Activated naive CD4-positive, alpha-beta T cell treated with anti-CD3 and anti-CD28 coated beads, Interleukin-2, amount 10 ng/mL, durations not matched to agents 7 days and 5 days (primary cell): ENCODE data around the gene RPS15.
"Not testable (repeated sequence)": the region's sequence is repeated elsewhere in the genome, so short reads cannot be mapped to it uniquely, and the experiment has no call there.

Experiments used
- CTCF ChIA-PET: fragments of 350-600 bp; sonication (Branson Sonifier 250); formaldehyde crosslinking; loops from one replicate; lab custom pipeline; 2021; ENCODE audit warnings: antibody characterized with exemption; lab: Charles Lee
- DNase-seq: peaks from one replicate; pipeline ENCODE4 v3.0.0-alpha.2; 2020
- H3K27ac Mint-ChIP-seq: one replicate; pipeline ENCODE4 v1.8.0; 2021; ENCODE audit warnings: mild to moderate bottlenecking, moderate library complexity, mixed read lengths
- H3K27me3 Mint-ChIP-seq: one replicate; pipeline ENCODE4 v1.8.0; 2021; ENCODE audit warnings: mild to moderate bottlenecking, mixed read lengths
- H3K36me3 Mint-ChIP-seq: one replicate; pipeline ENCODE4 v1.8.0; 2021; ENCODE audit warnings: mixed read lengths
- H3K4me1 Mint-ChIP-seq: one replicate; pipeline ENCODE4 v1.8.0; 2021; ENCODE audit warnings: mixed read lengths
- H3K4me3 Mint-ChIP-seq: one replicate; pipeline ENCODE4 v1.8.0; 2021; ENCODE audit warnings: mild to moderate bottlenecking, moderate library complexity, mixed read lengths
- H3K9me3 Mint-ChIP-seq: one replicate; pipeline ENCODE4 v1.8.0; 2021; ENCODE audit warnings: mixed read lengths

RPS15 gene

DNA sequence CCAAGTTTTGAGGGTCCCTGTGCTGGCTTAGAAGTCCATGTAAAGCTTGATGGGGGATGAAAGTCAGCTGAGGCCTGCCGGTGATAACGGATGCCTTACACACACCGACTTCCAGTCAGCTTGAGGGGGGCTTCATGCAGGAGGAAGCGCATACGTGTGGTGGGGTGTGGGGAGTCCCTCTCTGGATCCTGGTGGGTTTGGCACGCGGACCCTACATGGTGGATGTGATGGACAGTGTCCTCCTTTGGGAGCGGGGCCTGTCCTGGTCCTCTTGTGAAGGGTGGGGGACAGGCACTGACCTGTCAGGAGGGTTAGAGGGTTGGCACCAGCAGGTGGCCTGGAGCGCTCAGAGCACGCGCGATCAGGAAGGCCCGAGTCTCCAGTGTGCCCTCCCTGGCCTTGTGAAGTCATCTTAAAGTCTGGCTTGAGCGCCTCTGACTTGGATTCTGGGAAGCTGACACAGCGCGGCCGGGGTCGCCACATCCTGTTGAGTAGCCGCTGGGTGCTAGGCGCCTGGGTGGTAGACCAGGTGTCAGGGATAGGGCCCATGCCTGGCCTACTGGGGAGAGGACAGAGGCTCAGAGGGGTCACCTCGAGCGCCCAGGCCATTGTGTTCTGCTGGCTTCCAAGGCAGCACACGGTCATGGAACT, 27.9 kb upstream of the RPS15 start:
- peak overlapping the region; percentile 82 for H3K4me3 Mint-ChIP-seq
- no peak for DNase-seq
- H3K36me3 Mint-ChIP-seq, result peaks cover 25% of the 10 kb centered on the region

DNA sequence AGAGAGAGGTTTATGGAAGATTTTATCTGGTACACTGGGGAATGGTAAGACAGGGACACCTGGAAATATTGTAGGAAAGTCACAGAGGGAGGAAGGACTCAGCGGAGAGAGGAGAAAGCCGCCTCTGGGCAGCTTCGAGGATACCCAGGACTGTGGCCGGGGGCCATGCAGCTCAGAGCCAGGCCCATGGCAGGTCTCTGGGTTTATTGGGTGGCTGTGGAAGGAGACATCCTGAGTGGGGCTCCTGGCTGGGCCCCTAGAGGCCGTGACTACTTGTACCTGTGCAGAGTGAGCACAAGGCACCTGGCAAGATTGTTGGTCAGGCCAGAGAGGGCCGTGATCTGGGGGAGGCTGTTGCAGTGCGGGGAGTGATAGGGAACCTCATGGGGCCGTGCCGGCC, 27.4 kb upstream of the RPS15 start:
- Mint-ChIP-seq H3K36me3 (peaks cover 27% of the 10 kb centered on the region), H3K27me3 (no peaks in the 10 kb centered on the region), H3K4me3 (peak overlapping the region; percentile 82), H3K4me1 (peaks cover 63% of the 10 kb centered on the region), H3K9me3 (no peaks in the 10 kb centered on the region), H3K27ac (peak overlapping the region; percentile 83)
- CTCF ChIA-PET, result no interaction called here
- DNase-seq, result no peak

More for the DNA sequence above, 27.9 kb upstream of the RPS15 start:
- Mint-ChIP-seq H3K4me1 (peaks cover 59% of the 10 kb centered on the region), H3K27ac (peak overlapping the region; percentile 83), H3K27me3 (no peaks in the 10 kb centered on the region), H3K9me3 (no peaks in the 10 kb centered on the region)
- CTCF ChIA-PET, result no interaction called here

DNA sequence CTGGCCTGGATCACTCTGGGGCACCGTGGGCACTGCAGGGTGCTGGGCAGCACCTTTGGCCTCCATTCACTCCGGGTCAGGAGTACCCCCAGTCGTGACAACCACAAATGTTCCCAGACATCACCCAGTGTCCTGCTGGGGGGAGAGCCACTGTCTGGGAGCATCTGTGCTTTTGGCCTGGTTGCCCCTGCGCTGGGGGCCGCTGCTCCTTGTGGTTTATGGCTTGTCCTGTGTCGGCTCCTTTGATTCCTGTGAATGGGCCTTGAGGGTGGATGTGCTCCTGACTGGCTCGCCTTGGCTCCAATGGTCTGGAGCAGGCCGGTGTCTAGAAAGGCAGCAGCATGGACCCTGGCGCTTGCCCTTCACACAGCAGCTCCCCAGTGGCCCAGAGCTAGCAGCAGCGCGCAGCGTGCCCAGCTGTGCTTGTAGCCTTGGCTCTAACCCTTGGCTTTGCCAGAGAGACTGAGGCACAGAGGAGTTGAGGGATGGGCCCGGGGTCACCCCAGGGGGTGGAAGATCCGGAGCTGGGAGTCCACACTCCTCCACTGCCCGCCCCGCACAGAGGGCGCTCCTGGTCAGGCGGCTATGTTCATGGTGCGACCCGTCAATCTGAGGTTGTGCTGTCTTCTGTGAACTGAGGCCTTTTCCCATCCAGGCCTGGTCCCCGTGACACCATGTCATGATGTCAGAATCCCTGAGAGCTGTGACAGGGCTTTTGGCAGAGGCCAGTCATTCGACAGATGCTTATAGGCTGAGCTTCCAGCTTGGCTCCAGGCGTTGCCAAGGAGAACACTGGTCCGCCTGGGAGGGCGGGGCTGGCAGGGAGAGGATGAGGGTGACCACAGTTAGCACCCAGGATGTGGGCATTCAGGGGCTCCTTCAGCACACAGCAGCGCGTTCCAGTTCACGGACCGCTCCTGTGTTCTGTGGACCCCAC, 26.7 kb upstream of the RPS15 start:
- H3K27me3 Mint-ChIP-seq, result no peaks in the 10 kb centered on the region
- H3K27ac Mint-ChIP-seq, result peak overlapping the region; percentile 83
- H3K4me3 Mint-ChIP-seq, result no peak overlapping the region
- H3K36me3 Mint-ChIP-seq, result peaks cover 27% of the 10 kb centered on the region
- CTCF ChIA-PET, result no interaction called here
- H3K9me3 Mint-ChIP-seq, result no peaks in the 10 kb centered on the region
- DNase-seq, result peak; percentile 43
- peaks cover 63% of the 10 kb centered on the region for H3K4me1 Mint-ChIP-seq

DNA sequence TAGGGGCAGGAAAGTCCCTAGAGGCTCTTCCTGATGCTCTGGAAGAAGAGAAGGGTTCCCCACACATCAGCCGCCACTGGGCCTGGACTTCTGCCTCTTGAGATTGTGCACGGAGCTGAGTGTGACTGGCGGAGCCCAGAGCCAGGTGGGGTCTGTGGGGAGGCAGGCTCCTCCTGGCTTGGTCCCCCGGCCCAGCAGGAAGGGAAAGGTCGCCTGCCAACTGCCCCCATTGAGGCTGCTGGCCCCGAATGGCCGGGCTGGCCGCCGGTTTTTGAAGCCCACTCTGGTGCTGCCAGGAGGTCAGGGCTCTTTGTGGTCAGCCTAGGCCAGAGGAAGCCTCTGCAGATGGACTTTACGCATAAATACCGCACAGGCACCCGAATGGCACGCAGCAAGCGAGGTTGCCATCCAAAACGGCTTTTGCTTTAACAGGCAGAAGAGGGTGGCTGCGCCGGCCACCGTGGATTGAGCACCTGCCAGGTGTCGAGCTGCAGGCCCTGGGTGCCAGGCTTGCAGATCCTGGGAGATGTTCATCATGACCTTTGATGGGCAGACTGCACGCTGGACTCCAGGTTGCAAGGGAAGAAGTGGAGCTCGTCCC, 25.8 kb upstream of the RPS15 start:
- no peak overlapping the region for H3K27ac Mint-ChIP-seq
- H3K4me1 Mint-ChIP-seq, result peaks cover 60% of the 10 kb centered on the region
- H3K27me3 Mint-ChIP-seq, result no peaks in the 10 kb centered on the region
- no peaks in the 10 kb centered on the region for H3K9me3 Mint-ChIP-seq
- no peak overlapping the region for H3K4me3 Mint-ChIP-seq
- H3K36me3 Mint-ChIP-seq, result peaks cover 30% of the 10 kb centered on the region
- DNase-seq, result no peak
- CTCF ChIA-PET, result interaction anchor here (0.6 to 1.4 kb wide), 2 partner anchors 25 to 48 kb away, joined by 3 to 4 read pairs; no protein-coding TSS in a partner anchor

DNA sequence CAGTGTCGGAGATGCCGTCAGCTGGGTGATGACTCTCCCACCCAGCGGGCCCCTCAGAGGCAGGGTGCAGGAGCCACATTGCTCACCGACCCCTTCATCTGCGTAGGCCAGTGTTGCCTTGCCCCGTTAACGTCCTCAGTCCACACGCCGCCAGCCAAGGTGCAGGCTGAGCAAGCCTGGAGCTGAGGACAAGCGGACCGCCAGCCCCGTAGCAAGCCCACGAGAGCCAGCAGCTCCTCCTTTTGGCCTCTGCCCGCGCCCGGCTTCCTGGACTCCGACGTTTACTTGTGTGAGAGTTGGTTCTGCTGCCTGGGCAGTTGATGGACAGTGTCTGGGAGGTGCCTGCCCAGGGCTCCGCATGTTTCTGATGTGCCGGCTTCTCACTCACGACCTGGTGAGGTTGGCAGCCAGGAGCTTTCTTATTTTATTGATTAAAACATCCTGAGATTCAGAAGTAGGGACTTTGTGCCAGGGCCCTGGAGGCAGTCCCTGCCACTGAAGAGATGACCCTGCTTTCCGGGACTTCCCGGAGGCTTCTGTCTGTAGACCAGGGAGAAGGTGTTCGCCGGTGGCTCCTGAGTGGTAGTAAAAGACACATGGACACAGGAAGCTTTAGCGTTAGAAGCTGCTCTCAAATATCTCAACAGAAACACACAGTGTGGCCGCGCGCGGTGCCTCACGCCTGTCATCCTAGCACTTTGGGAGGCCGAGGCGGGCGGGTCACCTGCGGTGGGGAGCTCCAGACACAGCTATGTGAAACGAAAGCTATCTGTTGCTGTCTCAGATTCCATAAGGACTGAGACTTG, 25.0 kb upstream of the RPS15 start:
- DNase-seq, result no peak
- H3K27ac Mint-ChIP-seq, result no peak overlapping the region
- no peak overlapping the region for H3K4me3 Mint-ChIP-seq
- CTCF ChIA-PET, result interaction anchor here (0.6 to 1.4 kb wide), 2 partner anchors 24 to 49 kb away, joined by 3 to 4 read pairs; no protein-coding TSS in a partner anchor
- H3K9me3 Mint-ChIP-seq, result no peaks in the 10 kb centered on the region
- no peaks in the 10 kb centered on the region for H3K27me3 Mint-ChIP-seq
- H3K4me1 Mint-ChIP-seq, result peaks cover 62% of the 10 kb centered on the region
- H3K36me3 Mint-ChIP-seq, result peaks cover 32% of the 10 kb centered on the region

DNA sequence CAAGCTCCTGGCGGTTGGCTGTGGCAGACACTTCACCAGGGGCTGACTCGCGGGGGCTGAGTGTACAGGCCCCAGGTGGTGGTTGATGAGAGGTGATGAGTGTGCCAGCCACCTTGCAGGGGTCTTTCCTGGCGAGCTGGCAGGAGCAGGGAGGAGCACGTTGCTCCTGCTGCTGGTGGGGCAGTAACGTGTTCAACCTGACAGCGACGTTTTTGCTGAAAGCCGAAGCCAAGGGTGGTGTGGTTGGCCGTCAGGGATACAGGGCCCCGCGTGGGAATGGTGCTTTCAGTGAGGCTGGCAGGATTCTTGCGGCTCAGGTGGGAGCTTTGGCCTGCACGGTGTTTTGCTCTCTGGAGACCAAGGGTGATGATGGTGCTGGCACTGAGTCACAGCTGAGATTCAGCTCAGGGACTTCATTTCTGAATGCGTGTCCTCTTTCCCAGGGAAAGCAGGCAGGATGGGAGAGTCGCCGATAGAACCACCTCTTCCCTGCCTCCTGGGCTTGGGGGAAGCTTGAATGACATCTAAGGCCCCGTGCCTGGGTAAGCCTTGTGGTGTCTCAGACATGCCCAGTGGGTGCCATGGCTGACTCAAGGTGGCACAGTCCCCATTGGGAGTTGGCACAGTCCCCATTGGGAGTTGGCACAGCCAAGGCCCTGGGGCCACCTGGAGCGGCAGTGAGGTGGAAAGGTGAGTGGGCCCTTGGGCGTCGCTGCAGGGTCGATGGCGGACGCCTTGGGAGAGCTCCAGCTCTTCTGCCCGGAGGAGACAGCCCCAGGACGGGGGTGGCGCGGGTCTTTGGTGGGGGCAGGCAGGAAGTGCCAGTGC, 22.0 kb upstream of the RPS15 start:
- peaks cover 24% of the 10 kb centered on the region for H3K36me3 Mint-ChIP-seq
- no peaks in the 10 kb centered on the region for H3K9me3 Mint-ChIP-seq
- H3K4me1 Mint-ChIP-seq, result peaks cover 38% of the 10 kb centered on the region
- H3K4me3 Mint-ChIP-seq, result no peak overlapping the region
- H3K27ac Mint-ChIP-seq, result no peak overlapping the region
- CTCF ChIA-PET, result no interaction called here
- no peak for DNase-seq
- H3K27me3 Mint-ChIP-seq, result no peaks in the 10 kb centered on the region

DNA sequence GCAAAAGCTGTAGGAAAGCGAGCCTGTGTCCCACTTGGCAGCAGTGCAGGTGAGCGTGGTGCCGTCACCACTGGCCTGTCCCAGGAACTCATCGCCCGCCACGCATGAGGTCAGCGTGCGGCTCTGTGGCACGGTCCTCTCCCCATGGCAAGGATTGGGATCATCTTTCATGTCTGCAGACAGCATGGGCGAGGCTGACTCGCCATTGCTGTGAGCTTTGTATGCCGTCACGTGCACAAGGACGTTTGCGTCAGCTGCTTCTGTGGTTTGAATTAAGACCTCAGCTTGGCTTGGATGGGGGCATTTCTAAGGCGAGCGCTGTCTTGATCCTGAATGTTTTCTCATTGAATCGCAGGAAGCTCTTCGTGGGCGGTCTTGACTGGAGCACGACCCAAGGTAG, 21.1 kb upstream of the RPS15 start:
- CTCF ChIA-PET, result interaction anchor here (1.5 kb wide), 1 partner anchor 20 kb away, joined by 4 read pairs; no protein-coding TSS in a partner anchor
- H3K4me1 Mint-ChIP-seq, result peaks cover 29% of the 10 kb centered on the region
- H3K27me3 Mint-ChIP-seq, result no peaks in the 10 kb centered on the region
- peaks cover 21% of the 10 kb centered on the region for H3K36me3 Mint-ChIP-seq
- no peak for DNase-seq
- no peaks in the 10 kb centered on the region for H3K9me3 Mint-ChIP-seq
- no peak overlapping the region for H3K27ac Mint-ChIP-seq
- no peak overlapping the region for H3K4me3 Mint-ChIP-seq

DNA sequence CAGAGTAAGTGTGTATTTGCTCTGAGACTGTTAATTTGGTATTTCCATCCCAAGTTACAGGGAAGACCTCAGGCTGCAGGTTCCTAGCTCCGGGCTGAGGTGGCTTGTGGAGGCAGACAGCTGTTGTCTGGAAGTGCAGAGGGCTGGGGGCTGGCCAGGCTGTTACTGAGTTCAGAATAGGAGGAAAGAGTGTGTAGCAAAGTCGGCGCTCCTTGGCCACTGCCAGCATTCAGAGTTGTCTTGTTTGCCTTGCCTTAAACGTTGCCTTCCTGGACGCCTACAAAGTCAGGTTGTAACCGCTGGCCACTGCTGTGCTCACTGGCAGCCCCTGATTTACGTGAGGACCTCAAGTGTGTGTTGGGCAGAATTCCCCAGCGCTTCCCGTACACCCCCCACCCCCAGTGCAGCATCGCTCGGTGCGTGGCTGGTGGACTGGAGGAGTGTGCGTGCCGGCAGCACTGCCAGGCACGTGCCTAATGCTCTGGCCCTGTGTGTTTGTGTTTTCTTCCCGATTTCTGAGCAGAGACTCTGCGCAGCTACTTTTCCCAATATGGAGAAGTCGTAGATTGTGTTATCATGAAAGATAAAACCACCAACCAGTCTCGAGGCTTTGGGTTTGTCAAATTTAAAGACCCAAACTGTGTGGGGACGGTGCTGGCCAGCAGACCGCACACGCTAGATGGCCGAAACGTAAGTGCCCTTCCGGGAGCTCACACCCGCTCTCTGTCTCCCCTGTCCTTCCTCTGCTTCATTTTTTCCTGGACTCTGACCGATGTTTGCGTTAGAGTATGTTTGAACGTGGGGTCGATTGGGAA, 20.3 kb upstream of the RPS15 start:
- no peak for DNase-seq
- H3K36me3 Mint-ChIP-seq, result peaks cover 27% of the 10 kb centered on the region

DNA sequence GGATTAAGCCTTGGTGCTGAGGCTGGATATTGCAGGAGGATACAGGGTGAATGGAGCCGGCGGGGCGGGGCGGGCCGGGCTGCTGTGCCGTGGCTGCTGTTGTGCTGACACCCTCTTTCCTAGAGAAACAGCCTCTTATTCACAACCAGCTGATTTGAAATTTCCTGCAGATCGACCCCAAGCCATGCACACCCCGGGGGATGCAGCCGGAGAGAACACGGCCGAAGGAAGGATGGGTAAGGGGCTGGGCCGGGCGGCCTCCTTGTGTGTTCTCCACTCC, 19.8 kb upstream of the RPS15 start:
- Mint-ChIP-seq H3K9me3 (no peaks in the 10 kb centered on the region), H3K27me3 (no peaks in the 10 kb centered on the region), H3K27ac (no peak overlapping the region), H3K36me3 (peaks cover 31% of the 10 kb centered on the region), H3K4me1 (peaks cover 20% of the 10 kb centered on the region), H3K4me3 (no peak overlapping the region)
- DNase-seq, result no peak
- CTCF ChIA-PET, result no interaction called here

More for the DNA sequence above, 20.3 kb upstream of the RPS15 start:
- H3K4me1 Mint-ChIP-seq, result peaks cover 26% of the 10 kb centered on the region
- CTCF ChIA-PET, result interaction anchor here (1.5 kb wide), 1 partner anchor 20 kb away, joined by 4 read pairs; no protein-coding TSS in a partner anchor
- H3K27me3 Mint-ChIP-seq, result no peaks in the 10 kb centered on the region
- H3K27ac Mint-ChIP-seq, result no peak overlapping the region
- H3K9me3 Mint-ChIP-seq, result no peaks in the 10 kb centered on the region
- H3K4me3 Mint-ChIP-seq, result no peak overlapping the region

DNA sequence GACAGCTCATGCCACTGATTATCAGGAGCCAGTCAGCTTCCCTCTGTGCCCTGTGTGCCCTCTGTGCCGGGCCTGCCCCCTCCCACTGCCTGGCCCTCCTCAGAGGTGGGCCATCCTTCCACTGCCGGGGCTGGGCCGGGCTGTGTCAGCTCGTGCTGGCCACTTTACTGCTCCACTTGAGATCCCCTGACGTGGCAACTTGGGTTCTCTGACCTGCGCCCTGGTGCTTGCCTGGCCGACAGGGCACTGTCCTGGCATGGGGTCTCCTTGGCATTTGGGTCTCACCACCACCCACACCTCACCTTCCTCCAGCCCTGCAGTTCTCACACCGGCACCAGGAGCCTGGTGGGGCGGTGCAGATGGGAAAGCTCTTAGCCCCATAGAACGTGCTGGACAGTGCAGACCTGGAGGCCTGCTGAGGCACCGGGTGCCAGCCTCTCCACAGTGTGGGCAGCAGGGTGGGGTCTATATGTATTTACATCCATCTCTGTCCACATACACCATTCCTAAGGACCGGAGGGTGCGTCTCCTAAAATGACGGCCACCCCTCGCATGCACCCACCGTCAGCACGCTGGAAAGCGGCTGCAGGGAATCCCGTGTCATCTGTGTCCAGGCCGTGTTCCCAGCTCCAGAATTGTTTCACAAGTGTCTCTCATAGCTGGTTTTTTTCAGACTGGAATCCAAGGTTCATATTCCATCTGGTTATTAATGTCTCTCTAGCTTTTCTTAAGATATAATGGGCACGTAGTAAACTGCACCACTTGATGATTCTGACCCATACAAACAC, 19.1 kb upstream of the RPS15 start:
- Mint-ChIP-seq H3K4me3 (no peak overlapping the region), H3K27ac (no peak overlapping the region), H3K4me1 (peaks cover 19% of the 10 kb centered on the region), H3K27me3 (no peaks in the 10 kb centered on the region), H3K36me3 (peaks cover 34% of the 10 kb centered on the region), H3K9me3 (no peaks in the 10 kb centered on the region)
- DNase-seq, result no peak
- CTCF ChIA-PET, result no interaction called here

DNA sequence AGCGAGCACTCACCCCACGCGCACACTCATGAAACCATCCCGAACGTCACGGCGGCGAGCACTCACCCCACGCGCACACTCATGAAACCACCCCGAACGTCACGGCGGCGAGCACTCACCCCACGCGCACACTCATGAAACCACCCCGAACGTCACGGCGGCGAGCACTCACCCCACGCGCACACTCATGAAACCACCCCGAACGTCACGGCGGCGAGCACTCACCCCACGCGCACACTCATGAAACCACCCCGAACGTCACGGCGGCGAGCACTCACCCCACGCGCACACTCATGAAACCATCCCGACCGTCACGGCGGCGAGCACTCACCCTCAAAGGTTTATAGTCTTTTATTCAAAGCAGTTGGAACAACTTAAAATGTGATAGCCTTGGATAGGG, 18.1 kb upstream of the RPS15 start:
- H3K4me3 Mint-ChIP-seq, H3K27me3 Mint-ChIP-seq, H3K27ac Mint-ChIP-seq, CTCF ChIA-PET, H3K9me3 Mint-ChIP-seq, DNase-seq: not testable (repeated sequence)
- Mint-ChIP-seq H3K4me1 (peaks cover 15% of the 10 kb centered on the region), H3K36me3 (peaks cover 35% of the 10 kb centered on the region)

DNA sequence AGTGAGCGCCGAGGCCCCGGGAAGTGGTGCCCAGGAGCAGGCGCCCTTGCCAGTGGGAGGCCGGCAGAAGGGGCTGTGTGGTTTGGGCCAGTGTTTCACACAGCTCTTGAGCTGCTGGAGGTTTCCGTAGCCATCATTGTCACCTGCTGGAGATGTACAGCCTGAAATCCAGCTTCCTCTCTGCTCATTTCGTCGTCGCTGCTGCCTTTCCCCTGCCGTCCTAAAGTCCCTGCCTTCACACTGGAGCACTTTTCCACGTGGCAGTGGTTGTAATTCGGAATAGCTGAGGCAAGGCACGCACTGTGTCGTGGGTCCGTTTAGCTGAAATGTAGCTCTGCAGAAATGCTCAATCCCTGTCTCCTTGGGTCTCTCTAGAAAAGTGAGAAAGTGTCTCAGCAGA, 17.6 kb upstream of the RPS15 start:
- CTCF ChIA-PET, result no interaction called here
- no peak overlapping the region for H3K27ac Mint-ChIP-seq
- H3K4me1 Mint-ChIP-seq, result peaks cover 11% of the 10 kb centered on the region
- no peaks in the 10 kb centered on the region for H3K27me3 Mint-ChIP-seq
- no peak for DNase-seq
- H3K9me3 Mint-ChIP-seq, result no peaks in the 10 kb centered on the region
- peaks cover 37% of the 10 kb centered on the region for H3K36me3 Mint-ChIP-seq
- no peak overlapping the region for H3K4me3 Mint-ChIP-seq
